Heart left ventricle (tissue), 16 donors: Measurements from ENCODE around the gene ATXN7L1. TPM values are rescaled to one million over a fixed set of nuclear protein-coding genes. Genes with fewer than 3 reads are reported as not detected.

ENCODE experiments used
- ATAC-seq, 4 donors: fragments of 200-7000 bp; cut with Tn5 transposase; one replicate each; pipeline ENCODE4 v1.9.1; 2020 to 2022; ENCODE audit warnings: moderate library complexity in 4 of 4, mild to moderate bottlenecking in 3 of 4, moderate number of reproducible peaks in 1 of 4
- DNase-seq, 5 donors: peaks; one replicate each; pipeline ENCODE4 v3.0.0-alpha.2; 2020
- H3K27ac ChIP-seq, 12 donors: fragments of 200-600 bp; sonication (generic) in 4 of 12; one replicate each; pipeline versions ENCODE4 v1.5.0 to v1.8.0; 2016 to 2022; ENCODE audit warnings: mild to moderate bottlenecking in 2 of 12
- H3K27me3 ChIP-seq, 9 donors: fragments of 200-600 bp; sonication (generic) in 2 of 9; one replicate each; pipeline versions ENCODE4 v1.5.1 to v1.8.0; 2016 to 2022; ENCODE audit warnings: mild to moderate bottlenecking in 3 of 9
- H3K36me3 ChIP-seq, 9 donors: fragments of 200-600 bp; sonication (generic) in 2 of 9; one replicate each; pipeline versions ENCODE4 v1.5.0 to v1.8.0; 2018 to 2022; ENCODE audit warnings: mild to moderate bottlenecking in 2 of 9
- H3K4me1 ChIP-seq, 12 donors: fragments of 200-600 bp; sonication (generic) in 4 of 12; one replicate each; pipeline versions ENCODE4 v1.5.0 to v1.8.0; 2016 to 2022; ENCODE audit warnings: mild to moderate bottlenecking in 3 of 12
- H3K4me3 ChIP-seq, 12 donors: fragments of 200-600 bp; sonication (generic) in 4 of 12; one replicate each; pipeline versions ENCODE4 v1.5.0 to v1.8.0; 2017 to 2022; ENCODE audit warnings: mild to moderate bottlenecking in 9 of 12, moderate library complexity in 4 of 12
- H3K9me3 ChIP-seq, 12 donors: fragments of 200-600 bp; sonication (generic) in 4 of 12; one replicate each; pipeline versions ENCODE4 v1.5.0 to v1.8.0; 2016 to 2022; ENCODE audit warnings: mild to moderate bottlenecking in 1 of 12
- CTCF ChIP-seq, 12 donors: fragments of 200-600 bp; sonication (generic) in 4 of 12; IDR thresholded peaks; one replicate each; pipeline versions ENCODE4 v1.5.0 to v1.8.0; 2018 to 2022; ENCODE audit warnings: antibody characterized with exemption in 12 of 12, mild to moderate bottlenecking in 5 of 12
- POLR2A ChIP-seq, 2 donors: fragments of 450-650 bp; IDR thresholded peaks; one replicate each; pipeline ENCODE4 v1.6.1; 2017; ENCODE audit warnings: antibody characterized with exemption in 2 of 2, mild to moderate bottlenecking in 2 of 2, moderate library complexity in 2 of 2
- WGBS, 4 donors: extraction: QIAGEN DNeasy Blood & Tissue Kit in 2 of 4; methylation state at CpG; one replicate each; pipeline versions ENCODE4 v1.1.5 to v1.1.7; 2013 to 2018; 5-methylcytosine and 5-hydroxymethylcytosine counted together
- intact Hi-C, 10 donors: fragments of 100-400 bp; cut with DNase I; formaldehyde crosslinking; loops; one replicate each; pipeline versions ENCODE4 v1.11.1 to v1.14.2; 2022
- polyA plus RNA-seq, 2 donors: library from polyadenylated mRNA; stranded (reverse); fragments of 200-250 nt; gene quantifications; one replicate each; pipeline ENCODE4 v1.2.3, GENCODE V29; 2013
- total RNA-seq, 9 donors: library from RNA; depleted of rRNA in 2 of 9; stranded (reverse); fragments of >200 nt in 2 of 9; fragmentation: NEBNext Ultra II Directional in 3 of 9; extraction: Animal tissue kit (Norgen Biotek cat#: 25700) in 3 of 9; gene quantifications; one replicate each; pipeline versions ENCODE4 v1.1.0 to v1.2.4, GENCODE V29; 2016 to 2023
- donor health status: ischemic (EF 13 %, LVEDD 7.1; RV severe dilation, severe dysfunction).
- donor health status: healthy with polysubstance abuse.
- donor health status: DM: no; HTN: yes; CAD: no.
- donor health status: DM: no; HTN: no; CAD: no.
- donor health status: ischemic (EF 25% LVEDD 6.9; RV normal size, moderate dysfunction).
- donor health status: ischemic (EF 25% LVEDD 5.7; RV mildly dilated, moderate dysfunction).
- donor health status: healthy.
- donor health status: DM: yes; HTN: yes; CAD: no.
- donor health status: ischemic (EF 35%, LVEDD 5.7; RV mildly dilated, moderate dysfunction).
- donor health status: nonischemic (EF 11% LVEDD 7.7; RV severe dilation, severe dysfunction).
- donor health status: DM: yes; HTN: yes; CAD: no.
- donor health status: PGD.
- donor health status: ischemic (EF 29% LVEDD 5.4; RV normal size, mild dysfunction).
- donor health status: nonischemic (EF 23%, LVEDD 6.1; RV moderate dilation, normal function).

The ATXN7L1 gene
- total and polyA plus RNA-seq, 11 donors = 2.0 to 10.6 (median 3.6) TPM

DNA sequence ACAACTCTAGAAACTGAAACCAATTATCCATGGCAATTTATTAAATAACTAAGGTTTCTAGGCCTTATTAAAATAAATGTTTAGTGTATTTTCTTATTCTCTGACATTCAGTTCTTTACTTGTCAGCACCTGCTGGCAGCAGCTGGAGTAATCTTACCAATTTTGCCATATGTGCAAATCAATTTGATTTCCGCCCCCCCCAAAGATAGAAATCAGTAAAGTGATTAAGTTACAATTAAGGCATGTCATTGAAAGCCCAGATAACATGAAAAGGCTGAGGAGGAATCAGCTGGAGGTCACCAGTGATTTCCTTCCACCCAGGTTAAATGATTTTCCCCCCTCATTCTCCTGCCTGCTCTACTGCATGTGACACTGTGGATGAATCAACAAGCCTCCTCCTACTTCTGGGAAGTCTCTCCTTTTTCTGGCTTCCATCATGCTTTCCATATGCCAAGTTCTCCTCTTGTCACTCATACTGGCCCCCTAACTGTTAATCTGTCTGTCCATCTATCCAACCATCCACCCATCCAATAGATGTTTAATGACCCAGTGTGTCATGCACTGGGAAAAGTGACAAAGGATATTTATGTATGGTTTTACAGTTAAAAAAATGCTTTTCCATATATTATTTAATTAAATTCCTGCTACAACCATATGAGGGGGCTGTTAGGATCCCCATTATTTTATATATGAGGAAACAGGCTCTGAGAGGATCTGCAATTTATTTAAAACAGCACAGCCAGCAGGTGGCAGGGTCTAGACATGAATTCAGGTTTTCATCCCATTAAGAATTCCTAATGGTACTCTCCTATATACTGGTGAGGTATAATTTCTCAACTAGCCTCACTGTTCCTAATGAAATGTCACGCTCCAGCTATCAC, 116.5 kb downstream of the ATXN7L1 start:
- intact Hi-C loops = loop anchor here (1.0 to 10.0 kb wide), 17 partner anchors 103 to 405 kb away; partner anchors contain the start of gene ATXN7L1 (in 5 of the 10)
- Histone ChIP-seq H3K27ac (no peak overlapping the region), H3K27me3 (no peaks in the 10 kb centered on the region), H3K9me3 (no peaks in the 10 kb centered on the region), H3K4me1 (peaks cover 0 to 16% (median 0%) of the 10 kb centered on the region in 12 donors), H3K4me3 (no peak overlapping the region), H3K36me3 (peaks cover 0 to 6% (median 0%) of the 10 kb centered on the region in 9 donors)
- ATAC-seq = peak in 3 of 4 donors; percentile 58 to 79 (median 67)
- TF ChIP-seq POLR2A (IDR thresholded peaks at IDR 0.05) = no peak
- peak; percentile 42 to 68 (median 57) for TF ChIP-seq CTCF (IDR thresholded peaks at IDR 0.05)
- peak in 3 of 5 donors; percentile 16 to 42 (median 41) for DNase-seq
- 84 to 90% (median 86%) methylated on average over 2 of the region's 2 CpGs for WGBS, 4 donors

DNA sequence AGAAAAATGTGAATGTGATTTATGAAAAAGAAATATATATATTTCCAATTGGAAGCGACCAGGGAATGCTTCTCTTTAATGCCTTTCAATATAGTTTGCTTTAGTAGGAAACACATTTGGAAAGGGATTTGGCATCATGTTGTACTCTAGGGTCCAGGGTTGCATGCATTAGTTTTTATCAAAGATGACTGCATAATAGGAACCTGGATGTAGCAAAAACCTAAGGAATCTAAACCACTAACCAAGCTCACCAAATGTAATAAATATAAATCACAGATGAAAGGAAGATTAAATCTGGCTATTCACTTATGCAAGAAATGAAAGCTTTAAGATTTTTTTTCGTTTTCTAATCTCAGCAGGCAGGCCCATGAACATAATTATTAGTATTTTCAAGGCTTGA, 120.0 kb downstream of the ATXN7L1 start:
- H3K9me3 ChIP-seq = no peaks in the 10 kb centered on the region
- DNase-seq (no peak), ATAC-seq (no peak)
- no peak overlapping the region for H3K27ac ChIP-seq
- H3K36me3 ChIP-seq = peaks cover 0 to 12% (median 0%) of the 10 kb centered on the region in 9 donors
- peaks cover 0 to 16% (median 0%) of the 10 kb centered on the region in 12 donors for H3K4me1 ChIP-seq
- 48 to 94% (median 91%) methylated on average over 2 of the region's 2 CpGs for WGBS, 4 donors
- H3K27me3 ChIP-seq = no peaks in the 10 kb centered on the region
- no peak for TF ChIP-seq POLR2A (IDR thresholded peaks at IDR 0.05)
- TF ChIP-seq CTCF (IDR thresholded peaks at IDR 0.05) = no peak
- intact Hi-C loops = loop anchor here in 6 of 10 donors (5.0 to 10.0 kb wide), 5 partner anchors 99 to 258 kb away; partner anchors contain the start of gene ATXN7L1 (in 1 of the 6)
- no peak overlapping the region for H3K4me3 ChIP-seq

DNA sequence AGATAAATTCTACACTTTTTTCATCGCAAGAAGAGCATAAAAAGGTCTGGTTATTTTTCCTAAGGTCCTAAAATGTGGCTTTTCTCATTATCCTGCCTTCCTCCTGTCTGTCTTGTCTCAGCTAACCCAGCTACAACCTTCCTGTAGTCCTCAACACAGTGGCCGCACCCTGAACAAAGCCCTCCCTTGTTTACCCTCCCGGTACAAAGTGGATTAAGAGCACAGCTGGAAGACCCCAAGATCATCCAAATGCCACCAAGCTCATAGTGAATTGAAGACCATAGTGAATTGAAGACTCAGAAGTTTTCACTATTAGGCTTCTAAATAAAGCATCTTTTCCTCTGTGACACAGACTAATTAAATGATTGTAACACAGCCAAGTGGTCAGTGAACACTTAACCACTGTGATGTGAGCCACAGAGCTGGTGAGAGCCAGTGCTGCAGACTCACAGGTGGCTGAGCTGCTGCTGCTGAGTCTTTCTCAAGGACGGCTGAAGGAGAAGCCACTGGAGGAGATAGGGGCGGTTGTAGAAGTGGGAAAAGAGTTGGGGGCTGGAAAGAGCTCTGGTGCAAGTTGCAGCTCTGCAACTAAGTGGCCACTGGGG, 123.6 kb downstream of the ATXN7L1 start:
- intact Hi-C loops = loop anchor here in 3 of 10 donors (10.0 kb wide), 3 partner anchors 98 to 262 kb away; partner anchors contain the start of gene ATXN7L1 (in 1 of the 3)
- TF ChIP-seq CTCF (IDR thresholded peaks at IDR 0.05) (no peak), POLR2A (IDR thresholded peaks at IDR 0.05) (no peak)
- no peak overlapping the region for H3K27ac ChIP-seq
- no peaks in the 10 kb centered on the region for H3K4me1 ChIP-seq
- H3K27me3 ChIP-seq = no peaks in the 10 kb centered on the region
- no peaks in the 10 kb centered on the region for H3K9me3 ChIP-seq
- peaks cover 0 to 25% (median 0%) of the 10 kb centered on the region in 9 donors for H3K36me3 ChIP-seq
- no peak overlapping the region for H3K4me3 ChIP-seq
- peak in 1 of 4 donors; percentile 34 for ATAC-seq
- no peak for DNase-seq
- WGBS, 4 donors = 84 to 90% (median 88%) methylated on average over 5 of the region's 5 CpGs

- H3K4me1 ChIP-seq = no peaks in the 10 kb centered on the region
- H3K36me3 ChIP-seq = peaks cover 0 to 25% (median 0%) of the 10 kb centered on the region in 9 donors
- intact Hi-C loops = loop anchor here in 3 of 10 donors (10.0 kb wide), 3 partner anchors 96 to 264 kb away; partner anchors contain the start of gene ATXN7L1 (in 1 of the 3)
- DNase-seq (no peak), ATAC-seq (no peak)
- no peaks in the 10 kb centered on the region for H3K9me3 ChIP-seq
- no peak overlapping the region for H3K27ac ChIP-seq
- TF ChIP-seq POLR2A (IDR thresholded peaks at IDR 0.05) = no peak
- TF ChIP-seq CTCF (IDR thresholded peaks at IDR 0.05) = no peak
- 91 to 97% (median 95%) methylated on average over 3 of the region's 3 CpGs for WGBS, 4 donors
- H3K27me3 ChIP-seq = no peaks in the 10 kb centered on the region
- H3K4me3 ChIP-seq = no peak overlapping the region
Observed at GRCh38 chr7:105751054-105751453, 125.3 kb downstream of the ATXN7L1 start.
